Liver (tissue), 3 donors: ENCODE results near the gene LRRC28.

Experiments
- CTCF ChIP-seq: fragments of 150-350 bp; IDR thresholded peaks from 2 replicates; pipeline ENCODE4 v1.5.1; 2017; ENCODE audit warnings: improper control_type of control experiment, low read depth, low read length; ENCODE audit not compliant: missing input control
- EGR1 ChIP-seq, 2 donors: IDR thresholded peaks; 2 replicates each; pipeline ENCODE4 v1.6.1; 2016 to 2018; ENCODE audit warnings: antibody characterized with exemption in 2 of 2, low read depth in 2 of 2
- MAX ChIP-seq: IDR thresholded peaks from 2 replicates; pipeline ENCODE4 v1.6.1; 2016; ENCODE audit warnings: antibody characterized with exemption
- RAD21 ChIP-seq, 2 donors: IDR thresholded peaks; 2 replicates each; pipeline ENCODE4 v1.6.1; 2016; ENCODE audit warnings: antibody characterized with exemption in 2 of 2, mild to moderate bottlenecking in 2 of 2
- REST ChIP-seq: IDR thresholded peaks from 2 replicates; pipeline ENCODE4 v1.6.1; 2016; ENCODE audit warnings: antibody characterized with exemption, mild to moderate bottlenecking
- SP1 ChIP-seq: IDR thresholded peaks from 2 replicates; pipeline ENCODE4 v1.6.1; 2018; ENCODE audit warnings: antibody characterized with exemption, mild to moderate bottlenecking
- TAF1 ChIP-seq: conservative IDR thresholded peaks from 2 replicates; pipeline ENCODE4 v1.6.1; 2016; ENCODE audit warnings: antibody characterized with exemption, mild to moderate bottlenecking
- YY1 ChIP-seq: IDR thresholded peaks from 2 replicates; pipeline ENCODE4 v1.6.1; 2016; ENCODE audit warnings: antibody characterized with exemption, mild to moderate bottlenecking
- ZBTB33 ChIP-seq: IDR thresholded peaks from 2 replicates; pipeline ENCODE4 v1.6.1; 2016; ENCODE audit warnings: antibody characterized with exemption
- donor health status: healthy.
- donor health status: healthy.

GRCh38 chr15:99440029-99440428, 188.7 kb downstream of the LRRC28 start:
- TF ChIP-seq CTCF (no peak), TAF1 (no peak), MAX (no peak), REST (no peak), ZBTB33 (no peak), EGR1 (IDR thresholded peaks at IDR 0.05; ENCODE audit: low read depth in 2 of 2) (no peak), YY1 (no peak), RAD21 (IDR thresholded peaks at IDR 0.05) (no peak), SP1 (no peak)
